C4-2B (cell line): Measurements from ENCODE around the gene AP1S1.
A peak's percentile ranks its signal among the peaks of the same experiment; 100 is the strongest.

Source experiments
- CTCF ChIP-seq: fragments of 450-650 bp; conservative IDR thresholded peaks from 2 replicates; pipeline ENCODE4 v1.5.1; 2017; ENCODE audit warnings: mild to moderate bottlenecking
- ZFX ChIP-seq: fragments of 450-650 bp; IDR thresholded peaks from 2 replicates; pipeline ENCODE4 v1.6.1; 2017

GRCh38 chr7:101162551-101163278 lies 8.4 kb downstream of the AP1S1 start:
- TF ChIP-seq CTCF (no peak), ZFX (peak; percentile 57; the same call in 1 of the 2 replicates)
